ENCODE measurements around the gene SH3PXD2B. TPM values are rescaled to one million over a fixed set of nuclear protein-coding genes. Genes with fewer than 3 reads are reported as not detected.

SH3PXD2B gene
- total RNA-seq, 1 experiment from 2014 or later = 25.9 TPM

DNA sequence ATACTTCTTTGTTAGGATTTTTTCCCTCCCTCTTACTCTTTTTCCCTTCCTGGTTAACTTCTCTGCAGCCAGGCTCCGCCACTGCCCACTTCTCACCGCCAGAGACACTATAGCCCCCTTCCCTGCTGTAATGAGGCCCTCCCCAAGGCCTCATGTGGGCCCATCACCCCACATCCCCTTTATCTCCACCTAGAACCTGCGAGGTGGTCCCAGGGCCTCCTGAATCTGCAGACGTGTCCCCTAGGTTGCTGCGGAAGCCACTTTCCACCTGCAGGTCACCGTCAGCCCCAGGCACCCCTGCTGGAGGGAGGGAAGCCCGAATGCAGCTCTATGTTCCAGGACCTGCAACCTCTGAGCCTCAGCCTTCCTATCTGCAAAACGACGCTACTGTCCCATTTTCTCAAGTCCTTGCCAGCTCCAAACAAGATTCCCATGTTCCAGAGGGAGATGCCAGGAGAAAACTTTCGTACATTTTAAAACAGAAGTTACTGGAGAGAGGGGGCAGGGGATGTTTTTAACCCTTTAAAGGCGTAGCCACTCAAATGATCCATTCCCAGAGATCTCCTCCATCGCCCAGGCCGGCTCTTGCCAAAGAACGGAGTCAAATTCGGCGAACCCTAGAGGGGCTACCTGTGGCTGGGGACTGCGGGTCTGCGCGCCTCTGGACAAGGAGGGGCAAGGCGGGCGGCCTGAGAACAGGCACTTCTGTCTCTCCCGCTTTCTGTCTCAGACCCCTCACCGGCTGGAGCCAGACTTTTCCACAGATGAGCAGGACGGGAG lies 929 bp downstream of the SH3PXD2B start:
- DNase-seq (ENCODE audit: low read depth) = peak; percentile 77

DNA sequence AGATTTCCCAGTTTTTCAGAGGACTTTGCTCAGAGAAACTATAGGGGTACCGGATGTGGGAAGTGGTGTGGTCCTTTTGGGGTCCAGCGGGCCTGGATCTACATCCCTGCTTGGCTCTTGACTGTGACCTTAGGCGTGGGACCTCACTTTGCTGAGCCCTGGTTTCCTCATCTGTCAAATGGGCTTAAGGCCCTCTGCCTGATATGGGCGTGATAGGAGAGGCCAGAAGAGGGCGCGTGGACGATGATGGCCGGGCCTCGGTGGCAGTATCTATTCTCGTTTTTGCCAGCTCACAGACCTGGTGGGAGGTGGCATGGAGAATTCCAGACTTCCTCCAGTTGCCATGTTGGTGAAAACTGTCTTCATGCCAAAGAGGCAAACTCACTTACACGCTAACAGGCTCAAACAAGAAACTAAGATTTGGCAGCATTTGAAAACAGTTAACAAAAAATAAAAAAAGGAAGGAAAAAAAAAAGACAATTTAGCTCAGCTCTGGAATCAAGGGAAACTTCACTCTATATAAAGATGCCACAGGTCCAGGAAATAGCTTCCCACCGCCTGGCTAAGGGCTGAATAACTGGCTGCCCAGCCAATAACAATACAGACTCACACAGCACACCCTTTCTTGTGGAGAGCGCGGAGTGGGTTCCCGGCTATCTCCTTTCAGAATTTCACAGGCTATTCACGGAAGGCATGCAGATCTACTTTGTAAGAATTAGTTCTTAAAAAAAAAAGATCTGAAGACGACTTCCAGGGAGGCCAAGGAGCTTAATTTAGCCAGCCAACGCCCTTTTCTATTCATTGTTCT lies 1.7 kb downstream of the SH3PXD2B start:
- DNase-seq (ENCODE audit: low read depth) = peak; percentile 76

DNA sequence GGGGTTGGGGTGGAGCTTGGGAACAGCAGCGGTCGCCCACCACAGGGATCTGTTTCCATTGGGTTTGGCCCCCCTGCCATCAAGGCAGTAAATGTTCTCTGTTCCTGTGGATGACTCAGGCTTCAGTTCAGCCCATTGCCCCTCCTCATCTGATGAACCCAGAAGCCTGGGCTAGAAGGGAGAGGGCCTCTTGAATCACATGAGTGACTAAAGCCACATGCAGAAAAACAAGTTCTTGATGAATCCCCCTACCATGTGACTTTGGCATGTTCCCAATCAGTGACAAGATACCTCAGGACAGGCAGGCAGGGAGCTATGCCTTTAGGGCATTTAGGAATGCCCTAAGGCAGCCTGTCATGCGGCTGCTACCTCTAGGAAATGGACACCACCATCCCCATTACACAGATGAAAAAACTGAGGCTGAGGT lies 2.5 kb downstream of the SH3PXD2B start:
- DNase-seq (ENCODE audit: low read depth) = peak; percentile 82

DNA sequence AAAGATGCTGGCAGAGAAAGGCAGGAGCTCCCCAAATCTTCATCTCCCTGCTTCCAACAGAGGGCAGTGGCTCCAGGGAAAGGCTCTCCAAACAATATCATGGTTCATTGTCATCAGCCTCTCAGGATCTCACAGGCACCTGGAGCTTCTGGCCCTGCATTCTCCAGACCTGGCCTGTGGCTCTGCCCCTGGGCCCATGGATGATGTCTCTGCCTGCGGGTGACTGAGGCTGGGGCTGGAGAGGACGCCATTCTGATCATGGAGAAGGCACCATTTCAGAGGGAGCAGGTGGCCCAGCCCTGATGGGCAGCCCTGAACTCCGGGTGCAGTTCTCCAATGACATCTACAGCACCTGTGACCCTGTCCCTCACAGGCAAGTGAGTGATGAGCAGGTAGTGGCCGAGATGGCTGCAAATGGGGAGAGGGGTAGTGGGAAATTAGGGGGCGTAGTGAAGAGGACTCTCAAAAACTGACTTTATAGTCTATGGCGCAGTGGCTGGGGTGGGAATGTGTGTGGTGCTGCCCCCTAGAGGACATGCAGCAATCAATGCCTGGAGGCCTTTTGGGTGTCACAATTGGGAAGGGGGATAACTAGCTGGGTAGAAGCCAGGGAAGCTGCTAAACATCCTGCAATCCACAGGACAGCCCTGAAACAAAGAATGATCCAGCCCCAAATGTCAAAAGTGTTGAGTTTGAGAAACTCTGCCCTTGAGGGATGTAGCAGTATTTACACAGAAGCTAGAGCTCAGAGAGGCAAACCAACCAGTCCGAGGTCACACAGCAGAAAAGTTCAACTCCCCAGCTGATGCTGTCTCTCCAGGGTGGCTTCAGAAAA lies 3.2 kb downstream of the SH3PXD2B start:
- DNase-seq (ENCODE audit: low read depth) = peak; percentile 43

DNA sequence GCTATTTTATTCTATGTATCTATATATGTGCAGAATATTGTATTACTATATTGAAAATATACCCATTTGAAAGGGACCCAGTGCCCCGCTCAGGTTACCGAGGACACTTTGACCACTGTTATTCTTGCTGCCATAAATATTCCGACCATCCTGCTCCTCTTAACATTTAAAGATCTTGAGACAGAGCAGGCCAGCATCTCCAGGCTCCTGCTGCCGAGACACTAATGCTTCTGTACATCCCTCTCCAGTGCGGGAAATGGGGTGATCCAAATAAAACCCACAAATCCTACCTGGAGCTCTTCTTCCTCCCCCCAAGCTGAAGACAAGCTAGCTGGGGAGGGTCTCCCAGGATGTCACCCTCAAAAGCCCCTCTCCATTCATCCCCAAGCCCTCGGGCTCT lies 3.9 kb downstream of the SH3PXD2B start:
- DNase-seq (ENCODE audit: low read depth) = no peak

DNA sequence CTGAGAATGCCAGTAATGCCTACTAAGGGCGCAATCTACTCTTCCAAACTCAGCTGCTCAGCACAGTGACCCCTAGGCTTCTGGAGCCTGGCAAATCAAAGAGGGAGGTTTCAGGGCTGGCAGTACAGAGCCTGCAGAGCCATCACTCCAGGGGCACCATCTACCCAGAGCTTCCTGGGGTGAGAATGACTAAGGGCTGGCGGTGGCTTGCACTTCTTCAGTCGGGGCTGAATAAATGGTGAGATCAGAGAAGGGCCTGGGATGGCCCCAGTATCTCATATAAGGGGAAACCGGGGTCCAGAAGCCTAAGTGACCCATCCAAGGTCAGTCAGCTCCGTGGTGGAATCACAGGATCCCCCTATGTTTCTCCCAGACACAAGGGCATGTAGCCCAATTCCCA lies 5.3 kb downstream of the SH3PXD2B start:
- no peak for DNase-seq (ENCODE audit: low read depth)

DNA sequence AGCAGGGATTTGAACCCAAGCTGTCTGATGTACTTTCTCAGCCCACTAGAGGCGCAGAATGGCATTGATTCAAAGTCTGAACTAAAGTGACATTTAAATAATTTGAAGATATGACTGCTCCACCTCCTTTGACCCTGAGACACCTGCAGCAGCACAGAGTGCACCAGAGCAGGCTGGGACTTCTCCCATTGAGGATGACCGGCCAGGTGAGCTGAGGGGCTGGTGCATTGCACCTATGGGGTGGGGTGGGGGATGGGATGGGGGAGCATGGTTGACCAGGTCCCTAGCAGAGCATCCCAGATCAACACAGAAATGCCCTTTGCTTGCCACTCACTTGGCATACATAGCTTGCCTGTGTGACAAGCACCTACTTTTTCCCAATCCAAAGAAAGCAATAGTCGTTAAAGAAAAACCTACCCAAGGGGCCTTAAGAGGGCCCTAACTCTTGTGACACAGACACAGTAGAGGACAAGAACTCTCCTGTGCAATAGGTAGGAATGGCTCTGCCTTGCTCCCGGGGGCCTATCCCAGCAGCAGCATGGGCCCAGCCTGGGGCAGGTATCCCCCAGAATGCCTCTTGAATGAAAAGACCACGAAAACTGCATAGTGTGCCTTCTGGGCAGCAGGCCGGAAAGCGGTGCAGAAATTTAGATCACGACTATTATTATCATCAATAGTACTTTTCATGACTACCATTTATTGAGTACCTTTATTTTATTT lies 6.5 kb downstream of the SH3PXD2B start:
- no peak for DNase-seq (ENCODE audit: low read depth)

DNA sequence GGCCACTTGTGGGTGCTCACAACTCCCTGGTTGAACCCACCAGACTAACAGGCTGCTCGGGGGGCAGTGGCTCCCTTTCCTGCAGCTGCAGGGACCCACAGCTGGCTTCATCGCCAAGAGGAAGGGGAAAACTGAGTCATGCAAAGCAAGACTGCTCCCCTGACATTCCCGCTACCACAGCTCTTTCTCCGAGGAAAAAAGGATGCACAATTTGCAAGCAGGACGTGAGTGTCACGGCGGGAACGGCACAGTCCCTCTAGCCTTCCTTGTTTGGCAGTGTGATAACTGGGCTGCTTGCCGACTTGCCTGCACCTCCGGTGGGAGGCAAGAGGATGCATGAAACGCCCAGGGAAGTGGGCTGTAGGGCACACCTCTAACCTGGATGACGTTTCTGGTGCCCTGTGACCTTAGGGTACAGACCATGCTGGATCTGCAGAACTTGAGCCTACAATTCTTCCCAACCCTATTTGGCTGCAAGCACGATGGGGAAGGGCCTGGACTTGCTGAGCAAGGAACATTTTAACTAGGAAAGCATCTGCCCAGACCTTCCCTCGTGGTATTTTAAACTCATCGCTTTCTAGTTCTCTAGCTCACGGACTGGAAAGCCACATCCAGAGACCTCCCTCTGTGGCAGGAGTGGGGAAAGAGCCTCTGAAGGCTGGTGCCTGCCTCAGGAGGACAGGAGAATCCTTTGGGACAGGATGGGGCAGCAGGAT lies 7.8 kb downstream of the SH3PXD2B start:
- DNase-seq (ENCODE audit: low read depth) = no peak

DNA sequence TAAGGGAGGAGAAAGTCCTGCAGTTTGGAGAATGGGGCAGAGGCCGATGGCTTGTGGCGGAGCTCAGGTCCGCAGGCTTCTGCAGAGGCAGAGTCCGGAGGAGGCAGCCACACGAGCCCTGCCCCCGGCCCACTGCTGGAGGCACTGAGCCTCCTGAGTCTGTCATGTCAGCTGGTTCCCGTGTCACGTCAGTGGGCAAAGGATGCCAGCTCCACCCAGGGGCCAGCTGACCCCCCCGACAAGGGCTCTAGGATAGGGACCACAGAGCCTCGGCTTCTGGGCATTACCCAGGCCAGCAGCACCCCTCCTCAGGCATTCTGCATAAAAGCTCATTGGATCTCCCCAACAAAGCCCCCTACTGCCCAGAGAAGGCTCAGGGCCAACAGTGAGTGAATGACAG lies 8.5 kb downstream of the SH3PXD2B start:
- DNase-seq (ENCODE audit: low read depth) = no peak

DNA sequence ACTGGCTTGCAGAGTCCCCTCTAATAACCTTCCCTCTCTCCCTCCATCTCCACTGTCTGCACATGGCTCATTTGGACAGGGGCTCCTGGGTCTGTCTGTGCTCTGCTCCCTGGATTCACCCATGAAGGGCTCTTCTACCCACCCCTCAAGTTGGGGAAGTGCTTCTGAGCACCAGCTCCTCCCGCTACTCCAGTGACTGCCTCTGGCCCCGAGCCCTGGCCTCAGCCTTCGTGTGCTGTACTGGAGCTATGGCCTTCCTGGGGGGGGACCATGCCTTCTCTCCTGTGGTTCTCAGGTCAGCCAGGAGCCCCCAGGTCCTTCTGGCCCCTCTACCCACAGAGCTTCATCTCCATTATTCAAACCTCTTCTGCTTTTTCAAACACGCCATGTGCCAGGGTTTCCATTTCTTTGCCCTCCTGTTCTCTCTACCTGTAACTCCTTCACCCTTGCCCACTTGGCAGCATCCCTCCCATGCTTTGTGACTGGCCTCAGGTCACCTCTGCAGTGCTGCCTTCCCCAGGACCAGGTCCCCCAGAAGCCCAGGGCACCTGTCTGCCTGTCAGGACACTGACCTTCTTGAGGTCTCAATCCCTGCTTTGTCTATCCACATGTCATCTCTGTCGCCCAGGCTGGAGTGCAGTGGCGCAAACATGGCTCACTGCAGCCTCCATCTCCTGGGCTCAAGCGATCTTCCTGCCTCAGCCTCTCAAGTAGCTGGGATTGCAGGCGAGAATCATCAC lies 9.5 kb downstream of the SH3PXD2B start:
- DNase-seq (ENCODE audit: low read depth) = no peak

DNA sequence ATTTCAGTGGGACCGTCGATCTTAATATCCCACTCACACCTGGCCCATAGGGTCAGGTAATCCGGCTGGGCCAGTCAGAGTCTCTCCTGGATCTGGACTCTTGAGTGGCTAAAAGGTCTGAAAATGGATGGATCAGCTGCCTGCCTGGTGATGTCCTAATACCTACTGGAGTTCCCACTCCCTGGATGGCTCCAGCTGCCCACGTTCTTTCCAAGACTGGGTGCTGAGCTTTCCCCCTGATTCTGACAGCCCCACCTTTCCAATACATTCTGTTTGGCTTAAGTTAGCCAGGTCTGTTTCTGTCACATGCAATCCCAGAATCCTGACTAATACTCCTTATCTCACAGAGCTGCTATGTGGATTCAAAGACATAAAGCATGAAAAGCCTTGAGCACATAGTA lies 10.2 kb downstream of the SH3PXD2B start:
- DNase-seq (ENCODE audit: low read depth) = peak; percentile 19

DNA sequence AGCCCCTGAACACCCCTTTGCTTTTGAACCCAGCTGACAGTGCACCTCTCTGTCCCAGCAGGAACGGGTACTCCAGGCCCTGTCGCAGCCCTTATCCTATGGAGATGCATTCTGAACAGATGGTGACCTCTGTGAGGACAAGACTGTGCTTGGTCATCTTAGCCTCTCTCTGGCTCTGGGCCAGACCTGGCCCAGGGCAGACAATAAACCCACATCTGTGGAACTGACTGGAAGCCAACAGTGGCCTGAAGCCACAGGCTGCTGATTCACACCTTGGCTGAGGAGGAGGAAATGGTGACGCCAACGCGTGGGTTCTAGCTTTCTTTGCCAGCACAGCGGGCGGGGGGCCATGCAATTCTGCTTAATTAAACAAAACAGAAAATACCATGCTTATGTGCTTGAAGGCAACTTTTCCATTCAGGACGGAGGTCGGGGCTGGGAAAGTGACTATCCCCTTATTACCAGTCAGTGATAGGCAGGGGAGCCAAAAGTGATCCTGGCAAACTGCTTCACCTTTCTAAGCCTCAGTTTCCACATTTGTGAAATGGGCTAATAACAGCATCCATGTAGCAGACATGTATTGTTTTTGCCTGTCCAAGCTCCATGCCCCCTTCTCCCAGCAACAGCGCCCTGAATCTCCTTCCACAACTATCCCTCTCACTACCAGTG lies 10.8 kb downstream of the SH3PXD2B start:
- DNase-seq (ENCODE audit: low read depth) = peak; percentile 95

DNA sequence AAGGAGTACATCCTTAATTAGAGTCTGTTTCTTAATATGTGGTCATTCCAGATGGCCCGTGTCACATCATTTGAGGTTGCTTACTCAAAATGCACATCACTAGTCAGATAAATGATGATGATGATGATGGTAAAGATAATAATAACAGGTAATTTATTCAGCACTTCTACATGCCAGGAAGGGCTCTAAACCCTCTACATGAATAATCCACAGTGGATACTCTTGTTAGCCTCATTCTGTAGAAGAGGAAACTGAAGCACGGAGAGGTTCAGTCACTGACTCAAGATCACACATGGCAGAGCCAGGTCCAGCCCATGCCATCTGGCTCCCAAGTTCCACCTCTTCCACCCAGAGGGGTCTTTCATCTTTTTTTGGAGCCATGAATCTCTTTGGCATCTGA lies 11.7 kb downstream of the SH3PXD2B start:
- DNase-seq (ENCODE audit: low read depth) = no peak

DNA sequence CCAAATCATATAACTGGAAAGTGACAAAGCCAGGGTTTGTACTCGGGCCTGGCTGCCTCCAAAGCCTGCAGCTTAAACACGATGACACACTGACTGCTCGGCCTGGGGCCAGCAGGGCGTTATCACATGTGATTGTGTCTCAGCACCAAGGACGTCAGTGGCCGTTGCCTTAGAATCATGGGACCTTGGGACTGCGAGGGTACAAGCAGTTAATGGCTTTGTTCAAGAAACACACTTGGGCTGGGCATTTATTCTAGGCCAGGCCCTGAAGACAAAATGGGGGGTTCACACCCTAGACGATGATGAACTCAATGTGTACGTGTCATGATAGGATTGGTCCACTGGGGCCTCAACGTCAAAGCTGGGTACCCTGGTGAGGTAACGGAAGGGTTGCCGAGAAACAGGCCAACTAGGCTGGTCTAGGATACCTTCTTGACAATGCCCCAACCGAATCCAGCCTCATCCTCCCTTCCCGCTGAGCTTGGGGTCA lies 13.0 kb downstream of the SH3PXD2B start:
- DNase-seq (ENCODE audit: low read depth) = no peak

DNA sequence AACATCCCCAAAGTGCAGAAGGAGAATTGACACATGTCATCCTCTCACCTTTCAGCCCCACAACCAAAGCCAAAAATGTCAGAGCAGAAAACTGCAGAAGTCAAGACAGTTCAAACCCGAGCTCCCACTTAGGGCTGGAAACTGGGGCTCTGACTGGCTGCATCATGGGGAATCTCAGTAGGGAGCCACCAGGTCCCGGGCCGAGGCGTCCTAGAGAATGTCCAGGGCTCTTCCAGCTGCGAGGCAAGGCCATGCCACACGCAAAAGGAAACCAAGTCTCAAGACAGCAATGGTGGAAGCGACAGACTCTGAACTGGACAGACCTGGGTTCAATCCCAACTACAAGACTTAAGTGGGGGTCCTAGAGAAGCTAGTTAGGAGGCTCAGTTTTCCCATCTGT lies 13.8 kb downstream of the SH3PXD2B start:
- no peak for DNase-seq (ENCODE audit: low read depth)

DNA sequence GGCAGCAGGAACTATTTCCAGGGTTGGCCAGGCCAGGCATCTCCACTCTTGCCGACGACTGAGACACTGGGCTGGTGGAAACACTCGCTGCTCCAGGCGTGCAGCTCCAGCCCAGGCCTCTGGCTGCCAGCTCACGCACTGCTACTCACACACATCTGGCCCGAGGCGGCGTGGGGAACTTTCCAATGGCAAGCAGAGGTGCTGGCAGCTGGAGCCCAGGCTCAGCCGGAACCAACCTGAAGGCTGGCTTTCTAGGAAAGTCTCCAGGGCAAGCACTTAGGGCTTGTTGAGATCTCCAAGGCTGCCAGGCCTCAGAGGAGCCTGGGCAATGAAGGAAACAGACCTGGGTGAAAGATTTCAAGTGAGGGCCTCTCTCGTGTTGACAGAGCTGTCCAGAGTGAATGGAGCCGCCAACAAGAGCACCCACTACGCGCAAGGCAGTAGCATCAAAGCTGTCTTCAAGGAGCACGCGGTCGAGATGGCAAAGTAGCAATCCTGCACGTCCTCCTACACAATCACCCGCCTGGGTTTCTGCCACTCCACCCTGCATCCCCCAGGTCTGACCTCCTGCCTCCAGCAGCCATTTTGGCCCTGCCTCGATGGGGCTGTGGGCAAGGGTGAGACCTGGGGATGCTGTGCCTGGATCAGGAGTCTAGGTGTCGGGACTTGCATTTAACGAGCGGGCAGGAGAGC lies 14.4 kb downstream of the SH3PXD2B start:
- DNase-seq (ENCODE audit: low read depth) = no peak

DNA sequence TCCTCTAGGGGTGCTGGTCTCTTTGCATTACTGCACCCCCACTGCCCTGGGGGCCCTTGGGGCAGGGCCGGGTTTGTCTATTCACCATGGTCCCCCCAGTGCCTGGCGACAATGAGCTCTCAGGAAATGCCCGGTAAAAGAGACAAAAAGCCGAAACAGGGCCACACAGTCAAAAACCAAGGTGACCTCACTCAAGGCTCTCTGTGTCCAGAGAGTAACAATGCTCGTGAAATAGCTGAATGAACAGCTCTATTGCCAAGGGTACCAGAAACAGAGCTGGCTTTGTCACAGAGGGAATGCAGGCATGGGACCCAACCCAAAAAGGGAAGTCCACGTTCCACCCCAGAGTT lies 16.0 kb downstream of the SH3PXD2B start:
- DNase-seq (ENCODE audit: low read depth) = no peak

DNA sequence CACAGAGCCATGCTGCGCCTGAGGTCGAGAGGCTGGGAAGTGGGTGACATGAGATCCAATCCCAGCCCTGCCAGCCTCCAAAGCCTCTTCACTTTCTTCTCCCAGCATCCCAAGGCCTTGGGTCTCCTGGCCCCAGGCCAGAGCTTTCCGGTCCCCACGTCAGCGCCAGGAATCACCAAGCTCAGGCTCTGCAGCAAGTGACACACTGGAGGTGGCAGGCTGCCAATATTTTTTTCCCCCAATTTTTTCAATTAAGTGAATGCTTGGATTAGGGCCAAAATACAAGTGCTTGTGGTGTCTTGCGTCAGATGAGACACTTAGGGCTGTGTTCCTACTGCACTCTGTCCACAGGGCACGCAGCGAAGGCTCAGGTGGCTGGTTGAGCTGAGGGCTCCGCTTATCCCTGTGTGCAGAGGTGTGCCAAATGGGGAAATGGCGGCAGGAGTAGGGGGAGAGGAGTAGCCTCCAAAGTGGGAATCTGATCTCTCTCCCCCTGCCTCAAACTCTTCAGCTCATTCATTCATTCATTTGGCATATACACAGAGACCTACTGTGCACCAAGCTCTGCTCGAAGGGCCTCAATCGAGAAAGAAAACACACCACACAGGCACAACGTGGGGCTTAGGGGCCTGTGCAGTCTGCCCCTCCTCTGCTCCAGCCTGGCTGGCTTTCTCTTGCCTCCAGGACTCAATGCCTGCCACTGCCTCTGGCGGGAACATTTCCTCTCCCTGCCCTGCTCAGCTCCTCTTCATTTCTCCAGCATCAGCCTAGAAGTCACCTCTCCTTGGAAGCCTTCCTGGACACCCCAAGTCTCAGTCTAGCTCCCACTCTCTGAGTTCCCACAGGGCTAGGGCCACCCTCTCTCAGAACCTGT lies 16.6 kb downstream of the SH3PXD2B start:
- no peak for DNase-seq (ENCODE audit: low read depth)

Measured in LHCN-M2 (cell line).